CD14-positive monocyte (primary cell): Measurements from ENCODE around the gene ANP32B. TPM values are rescaled to one million over a fixed set of nuclear protein-coding genes. Genes with fewer than 3 reads are reported as not detected.

Experiments used
- DNase-seq, 3 donors: peaks; one replicate each; pipeline ENCODE4 v3.0.0-alpha.2; 2011 to 2022
- H2AFZ ChIP-seq: 2 replicates; pipeline ENCODE4 v1.6.0; 2012; ENCODE audit warnings: mild to moderate bottlenecking, low read depth, low read length, inconsistent platforms; ENCODE audit not compliant: insufficient read depth, poor library complexity, severe bottlenecking
- H3K27ac ChIP-seq, 2 donors: 1 replicate in 1 of 2; 2 replicates in 1 of 2; pipeline ENCODE4 v1.5.1; 2012 to 2013; ENCODE audit warnings: low read length in 2 of 2, control low read depth in 1 of 2, inconsistent platforms in 1 of 2, low read depth in 1 of 2, mild to moderate bottlenecking in 1 of 2
- H3K27me3 ChIP-seq, 2 donors: one replicate each; pipeline versions ENCODE4 v1.6.0 to v1.6.1; 2011 to 2013; ENCODE audit warnings: low read length in 2 of 2; ENCODE audit not compliant: control insufficient read depth in 2 of 2, insufficient read depth in 2 of 2
- H3K36me3 ChIP-seq, 2 donors: replicated peaks in 1 of 2; 1 replicate in 1 of 2; 2 replicates in 1 of 2; pipeline versions ENCODE4 v1.5.1 to v1.6.1; 2012 to 2013; ENCODE audit warnings: low read length in 2 of 2, control low read depth in 1 of 2, inconsistent platforms in 1 of 2, mild to moderate bottlenecking in 1 of 2; ENCODE audit not compliant: insufficient read depth in 2 of 2, control insufficient read depth in 1 of 2
- H3K4me1 ChIP-seq, 2 donors: 1 replicate in 1 of 2; 2 replicates in 1 of 2; pipeline versions ENCODE4 v1.5.1 to v1.6.1; 2012 to 2013; ENCODE audit warnings: low read length in 2 of 2, control low read depth in 1 of 2, inconsistent platforms in 1 of 2, mild to moderate bottlenecking in 1 of 2, moderate library complexity in 1 of 2; ENCODE audit not compliant: insufficient read depth in 2 of 2, control insufficient read depth in 1 of 2
- H3K4me2 ChIP-seq: replicated peaks from 2 replicates; pipeline ENCODE3; 2012; ENCODE audit warnings: low read length, moderate library complexity, mild to moderate bottlenecking; ENCODE audit not compliant: poor library complexity, severe bottlenecking; ENCODE audit errors: extremely low read depth
- H3K4me3 ChIP-seq, 3 experiments: fragments of 200-600 bp in 1 of 3; sonication (generic) in 1 of 3; replicated peaks in 1 of 3; 1 replicate in 2 of 3; 2 replicates in 1 of 3; pipeline ENCODE4 v1.5.1; 2011 to 2013; ENCODE audit warnings: low read length in 3 of 3, mild to moderate bottlenecking in 3 of 3, control low read depth in 2 of 3, low read depth in 2 of 3, inconsistent platforms in 1 of 3, moderate library complexity in 1 of 3
- H3K79me2 ChIP-seq: 2 replicates; pipeline ENCODE4 v1.6.0; 2012; ENCODE audit warnings: mild to moderate bottlenecking, control low read depth, inconsistent platforms, low read length, moderate library complexity; ENCODE audit not compliant: insufficient read depth
- H3K9ac ChIP-seq: 2 replicates; pipeline ENCODE4 v1.6.0; 2017; ENCODE audit warnings: low read length, mild to moderate bottlenecking; ENCODE audit not compliant: insufficient read depth, poor library complexity, severe bottlenecking
- H3K9me3 ChIP-seq, 2 donors: replicated peaks in 1 of 2; 1 replicate in 1 of 2; 2 replicates in 1 of 2; pipeline versions ENCODE4 v1.5.1 to v1.6.1; 2012 to 2013; ENCODE audit warnings: low read length in 2 of 2, control low read depth in 1 of 2; ENCODE audit not compliant: control insufficient read depth in 1 of 2, insufficient read depth in 1 of 2
- H4K20me1 ChIP-seq: 2 replicates; pipeline ENCODE4 v1.6.0; 2012; ENCODE audit warnings: mild to moderate bottlenecking, low read length, control low read depth, moderate library complexity; ENCODE audit not compliant: insufficient read depth
- H3K27ac Mint-ChIP-seq, 7 donors: one replicate each; pipeline ENCODE4 v1.8.0; 2020; ENCODE audit warnings: mild to moderate bottlenecking in 7 of 7, mixed read lengths in 7 of 7, moderate library complexity in 6 of 7, inconsistent platforms in 2 of 7
- H3K27me3 Mint-ChIP-seq, 3 donors: one replicate each; pipeline ENCODE4 v1.8.0; 2021 to 2022; ENCODE audit warnings: low read depth in 3 of 3, mild to moderate bottlenecking in 3 of 3, mixed read lengths in 3 of 3, moderate library complexity in 3 of 3, inconsistent platforms in 1 of 3
- H3K36me3 Mint-ChIP-seq, 2 donors: one replicate each; pipeline ENCODE4 v1.8.0; 2020; ENCODE audit warnings: mixed read lengths in 2 of 2, inconsistent platforms in 1 of 2, mild to moderate bottlenecking in 1 of 2
- H3K4me1 Mint-ChIP-seq: one replicate; pipeline ENCODE4 v1.8.0; 2020; ENCODE audit warnings: mild to moderate bottlenecking, mixed read lengths
- H3K4me3 Mint-ChIP-seq, 2 donors: one replicate each; pipeline ENCODE4 v1.8.0; 2020; ENCODE audit warnings: mild to moderate bottlenecking in 2 of 2, mixed read lengths in 2 of 2, moderate library complexity in 1 of 2
- H3K9me3 Mint-ChIP-seq, 7 donors: one replicate each; pipeline ENCODE4 v1.8.0; 2020 to 2022; ENCODE audit warnings: mixed read lengths in 7 of 7, mild to moderate bottlenecking in 6 of 7, moderate library complexity in 6 of 7, inconsistent platforms in 2 of 7
- CTCF ChIP-seq: fragments of 200-600 bp; IDR thresholded peaks from one replicate; pipeline ENCODE4 v1.8.0; 2022; ENCODE audit warnings: antibody characterized with exemption, mild to moderate bottlenecking
- WGBS: methylation state at CpG from one replicate; pipeline ENCODE4 v1.1.5; 2013; ENCODE audit warnings: missing lambda C conversion rate; ENCODE audit not compliant: insufficient coverage; 5-methylcytosine and 5-hydroxymethylcytosine counted together
- intact Hi-C, 2 donors: fragments of 100-400 bp; cut with micrococcal nuclease; formaldehyde crosslinking; loops; one replicate each; pipeline versions ENCODE4 v1.15.0 to v1.15.1; 2023
- polyA plus RNA-seq, 3 donors: library from polyadenylated mRNA; depleted of rRNA in 1 of 3; unstranded in 2 of 3; stranded (reverse) in 1 of 3; fragments of 300-500 nt in 2 of 3; fragments of >200 nt in 1 of 3; fragmentation: Illumina TruSeq in 2 of 3; gene quantifications; 1 replicate in 2 of 3; 2 replicates in 1 of 3; pipeline ENCODE4 v1.2.3, GENCODE V29; 2012 to 2021

Gene ANP32B
- polyA plus RNA-seq, 3 donors, result 29.7 to 40.7 (median 30.8) TPM

DNA sequence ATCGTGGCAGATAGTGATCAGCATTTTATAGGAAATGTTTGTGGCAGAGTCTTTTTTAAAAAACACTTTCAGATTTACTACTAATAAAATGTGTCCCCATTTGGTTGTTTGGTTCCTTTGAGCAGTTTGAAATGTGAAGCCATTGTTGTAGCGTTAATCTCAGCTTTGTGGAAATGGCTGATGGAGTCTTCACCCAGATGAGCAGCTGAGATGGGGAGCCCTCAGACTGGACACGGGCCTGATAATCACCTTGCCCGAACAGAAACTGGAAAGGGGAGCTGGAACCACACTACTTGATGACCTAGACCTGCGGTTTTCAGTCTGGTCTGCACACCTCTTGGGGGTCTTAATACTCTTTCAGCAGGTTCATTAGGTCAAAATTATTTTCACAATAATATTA, 20.6 kb upstream of the ANP32B start:
- no peak overlapping the region for H3K9ac ChIP-seq
- intact Hi-C loops, result no loop called here
- H2AFZ ChIP-seq, result no peak overlapping the region
- Mint-ChIP-seq H3K4me1 (no peaks in the 10 kb centered on the region), H3K4me3 (no peak overlapping the region), H3K27me3 (peaks cover 0 to 2% (median 2%) of the 10 kb centered on the region in 3 donors), H3K27ac (no peak overlapping the region), H3K36me3 (no peaks in the 10 kb centered on the region), H3K9me3 (no peaks in the 10 kb centered on the region)
- no peaks in the 10 kb centered on the region for H3K27me3 ChIP-seq
- no peaks in the 10 kb centered on the region for H3K9me3 ChIP-seq
- 100% methylated on average over 3 of the region's 5 CpGs for WGBS
- H3K36me3 ChIP-seq, result no peaks in the 10 kb centered on the region
- no peak overlapping the region for H3K27ac ChIP-seq
- no peaks in the 10 kb centered on the region for H3K79me2 ChIP-seq
- DNase-seq, result no peak
- no peak overlapping the region for H3K4me3 ChIP-seq
- no peak for TF ChIP-seq CTCF
- no peaks in the 10 kb centered on the region for H3K4me1 ChIP-seq
- H3K4me2 ChIP-seq, result no peak overlapping the region
- H4K20me1 ChIP-seq, result no peaks in the 10 kb centered on the region

GRCh38 chr9:97963232-97963631, 19.9 kb upstream of the ANP32B start:
- H3K4me1 Mint-ChIP-seq, result no peaks in the 10 kb centered on the region
- Histone ChIP-seq H3K4me2 (no peak overlapping the region), H3K27me3 (no peaks in the 10 kb centered on the region), H3K9me3 (no peaks in the 10 kb centered on the region), H3K36me3 (no peaks in the 10 kb centered on the region), H2AFZ (no peak overlapping the region), H3K4me1 (no peaks in the 10 kb centered on the region), H3K9ac (no peak overlapping the region), H3K4me3 (no peak overlapping the region), H4K20me1 (no peaks in the 10 kb centered on the region), H3K79me2 (no peaks in the 10 kb centered on the region), H3K27ac (no peak overlapping the region)
- H3K36me3 Mint-ChIP-seq, result no peaks in the 10 kb centered on the region
- no peaks in the 10 kb centered on the region for H3K9me3 Mint-ChIP-seq
- no peak overlapping the region for H3K4me3 Mint-ChIP-seq
- no peak overlapping the region for H3K27ac Mint-ChIP-seq
- no CpG with 5 or more reads among the region's 2 CpGs for WGBS
- peaks cover 0 to 2% (median 2%) of the 10 kb centered on the region in 3 donors for H3K27me3 Mint-ChIP-seq
- intact Hi-C loops, result no loop called here
- no peak for DNase-seq
- TF ChIP-seq CTCF, result no peak
